ENCODE data around the gene EIF2S2.

Gene EIF2S2

GRCh38 chr20:34088305-34089174, 23.5 kb downstream of the EIF2S2 start:
- DNase-seq: no peak

GRCh38 chr20:34085544-34086040, 26.5 kb downstream of the EIF2S2 start:
- no peak for DNase-seq

GRCh38 chr20:34084227-34084923, 27.7 kb downstream of the EIF2S2 start:
- DNase-seq: no peak

GRCh38 chr20:34083781-34084180, 28.3 kb downstream of the EIF2S2 start:
- DNase-seq: no peak

- no peak for DNase-seq
These were observed 28.9 kb downstream of the EIF2S2 start for GRCh38 chr20:34083137-34083536.

GRCh38 chr20:34082232-34082887, 29.7 kb downstream of the EIF2S2 start:
- DNase-seq: no peak

GRCh38 chr20:34079818-34080217, 32.2 kb downstream of the EIF2S2 start:
- DNase-seq: no peak

- DNase-seq: no peak
These were observed 33.5 kb downstream of the EIF2S2 start for GRCh38 chr20:34078540-34078939.

- DNase-seq: no peak
These were observed 35.1 kb downstream of the EIF2S2 start for GRCh38 chr20:34076952-34077351.

GRCh38 chr20:34075647-34076046, 36.4 kb downstream of the EIF2S2 start:
- no peak for DNase-seq

GRCh38 chr20:34074101-34074760, 37.8 kb downstream of the EIF2S2 start:
- DNase-seq: peak; percentile 29 to 42 (median 38)

- no peak for DNase-seq
These were observed 39.3 kb downstream of the EIF2S2 start for GRCh38 chr20:34072778-34073177.

- no peak for DNase-seq
These were observed 40.0 kb downstream of the EIF2S2 start for GRCh38 chr20:34072076-34072475.

GRCh38 chr20:34070859-34071258, 41.2 kb downstream of the EIF2S2 start:
- peak; percentile 26 to 41 (median 29) for DNase-seq

- DNase-seq: no peak
These were observed 42.0 kb downstream of the EIF2S2 start for GRCh38 chr20:34070079-34070439.

GRCh38 chr20:34069341-34070078, 42.5 kb downstream of the EIF2S2 start:
- peak; percentile 76 to 82 (median 77) for DNase-seq

GRCh38 chr20:34068001-34068400, 44.0 kb downstream of the EIF2S2 start:
- DNase-seq: no peak

GRCh38 chr20:34066476-34067090, 45.5 kb downstream of the EIF2S2 start:
- DNase-seq: no peak

GRCh38 chr20:34065260-34065659, 46.8 kb downstream of the EIF2S2 start:
- no peak for DNase-seq

GRCh38 chr20:34064286-34064685, 47.8 kb downstream of the EIF2S2 start:
- DNase-seq: no peak

Measured in suppressor macrophage treated with lipopolysaccharide for 1 hour (primary cell).